ENCODE results near the gene RUBCNL.

- no peak for TF ChIP-seq POLR2AphosphoS5 (IDR thresholded peaks at IDR 0.05; ENCODE audit: low read depth, low read length)
- TF ChIP-seq REST (IDR thresholded peaks at IDR 0.05; ENCODE audit: insufficient read depth in 1 of 2, low read depth in 2 of 2, low read length in 2 of 2), result no peak
- TF ChIP-seq TAF1 (IDR thresholded peaks at IDR 0.05; ENCODE audit: borderline replicate concordance, insufficient read depth, low read length), result no peak
- TF ChIP-seq SIN3A (IDR thresholded peaks at IDR 0.05; ENCODE audit: borderline replicate concordance, insufficient read depth, low read length), result no peak
- no peak for TF ChIP-seq FOXP2 (optimal IDR thresholded peaks at IDR 0.05; ENCODE audit: borderline replicate concordance, extremely low read depth, extremely low read length, insufficient read depth)
Observed at GRCh38 chr13:46332772-46333171, 54.3 kb downstream of the RUBCNL start.
